Naive B cell (primary cell): ENCODE results near the gene KIFAP3. TPM values are rescaled to one million over a fixed set of nuclear protein-coding genes. Genes with fewer than 3 reads are reported as not detected.
"Not testable (repeated sequence)": the region's sequence is repeated elsewhere in the genome, so short reads cannot be mapped to it uniquely, and the experiment has no call there.

Experiments used
- ATAC-seq, 2 donors: fragments of 150-1000 bp; cut with Tn5 transposase; 2 replicates each; pipeline ENCODE4 v1.10.0; 2021; ENCODE audit warnings: low read depth in 2 of 2, mild to moderate bottlenecking in 2 of 2, moderate library complexity in 2 of 2
- DNase-seq: peaks from one replicate; pipeline ENCODE4 v3.0.0; 2022
- H3K27ac Mint-ChIP-seq, 6 donors: one replicate each; pipeline ENCODE4 v1.8.0; 2020 to 2022; ENCODE audit warnings: mild to moderate bottlenecking in 6 of 6, mixed read lengths in 6 of 6, moderate library complexity in 5 of 6, inconsistent platforms in 2 of 6
- H3K27me3 Mint-ChIP-seq, 3 donors: one replicate each; pipeline ENCODE4 v1.8.0; 2021 to 2022; ENCODE audit warnings: mixed read lengths in 3 of 3, mild to moderate bottlenecking in 1 of 3
- H3K36me3 Mint-ChIP-seq, 2 donors: one replicate each; pipeline ENCODE4 v1.8.0; 2020 to 2022; ENCODE audit warnings: mixed read lengths in 2 of 2, inconsistent platforms in 1 of 2, mild to moderate bottlenecking in 1 of 2
- H3K4me1 Mint-ChIP-seq, 3 donors: one replicate each; pipeline ENCODE4 v1.8.0; 2020 to 2022; ENCODE audit warnings: mixed read lengths in 3 of 3, inconsistent platforms in 1 of 3, mild to moderate bottlenecking in 1 of 3, moderate library complexity in 1 of 3
- H3K4me3 Mint-ChIP-seq, 8 donors: one replicate each; pipeline ENCODE4 v1.8.0; 2020 to 2022; ENCODE audit warnings: mild to moderate bottlenecking in 8 of 8, mixed read lengths in 8 of 8, moderate library complexity in 8 of 8, inconsistent platforms in 2 of 8
- H3K9me3 Mint-ChIP-seq, 7 donors: one replicate each; pipeline ENCODE4 v1.8.0; 2020 to 2022; ENCODE audit warnings: mixed read lengths in 7 of 7, mild to moderate bottlenecking in 5 of 7, inconsistent platforms in 2 of 7, moderate library complexity in 1 of 7
- polyA plus RNA-seq, 6 donors: library from polyadenylated mRNA; unstranded; fragments of 300-500 nt; fragmentation: Illumina TruSeq; gene quantifications; one replicate each; pipeline ENCODE4 v1.2.3, GENCODE V29; 2021; ENCODE audit warnings: low read depth in 6 of 6

KIFAP3 gene
- 1 to 10 TPM in 5 of 6 donors, under 1 TPM in 1; 0.47 to 9.1 (median 8.7) TPM for polyA plus RNA-seq

GRCh38 chr1:170074250-170075157, at the start of gene KIFAP3:
Gene KIFAP3, minus strand, starts transcription at chr1:170074695. Its CDS starts 228 bp downstream, at chr1:170074467.
- DNase-seq (peak; percentile 93), ATAC-seq (peak; percentile 90 to 93)
- H3K4me1 Mint-ChIP-seq = peaks cover 33 to 42% (median 42%) of the 10 kb centered on the region in 3 donors
- H3K4me3 Mint-ChIP-seq = peak within 1 kb of the TSS; percentile 76 to 97 (median 96)
- H3K36me3 Mint-ChIP-seq = peaks cover 11 to 12% of the 10 kb centered on the region in 2 donors
- H3K9me3 Mint-ChIP-seq = peaks cover 0 to 30% (median 15%) of the 10 kb centered on the region in 7 donors
- H3K27me3 Mint-ChIP-seq = peaks cover 0 to 7% (median 0%) of the 10 kb centered on the region in 3 donors
- peak within 1 kb of the TSS; percentile 90 to 98 (median 94) for H3K27ac Mint-ChIP-seq

DNA sequence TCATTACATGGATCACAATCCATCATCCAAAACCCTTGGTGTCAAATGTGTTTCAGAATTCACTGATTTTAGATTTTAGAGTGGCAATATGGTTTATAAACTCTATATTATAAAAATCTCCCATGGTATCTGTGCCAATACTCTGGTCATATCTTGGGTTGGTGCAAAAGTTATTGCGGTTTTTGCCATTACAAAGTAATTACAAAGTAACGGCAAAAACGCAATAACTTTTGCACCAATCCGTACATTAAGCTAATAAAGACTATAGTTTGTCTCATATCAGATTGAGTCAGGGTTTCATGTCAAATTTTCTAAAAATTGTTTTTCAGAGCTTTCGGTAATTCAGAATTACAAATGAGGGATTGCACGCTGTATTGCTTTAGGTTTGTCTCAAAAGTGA, 47.9 kb upstream of the KIFAP3 start:
- H3K4me3 Mint-ChIP-seq = no peak overlapping the region
- H3K4me1 Mint-ChIP-seq = no peaks in the 10 kb centered on the region
- ATAC-seq (no peak), DNase-seq (no peak)
- H3K9me3 Mint-ChIP-seq = peaks cover 3 to 18% (median 7%) of the 10 kb centered on the region in 7 donors
- no peak overlapping the region for H3K27ac Mint-ChIP-seq
- peaks cover 0 to 7% of the 10 kb centered on the region in 2 donors for H3K36me3 Mint-ChIP-seq
- H3K27me3 Mint-ChIP-seq = peaks cover 0 to 6% (median under 1%) of the 10 kb centered on the region in 3 donors

GRCh38 chr1:170114906-170115305, 40.4 kb upstream of the KIFAP3 start:
- H3K27me3 Mint-ChIP-seq = peaks cover 8 to 19% (median 13%) of the 10 kb centered on the region in 3 donors
- DNase-seq = no peak
- no peak overlapping the region for H3K27ac Mint-ChIP-seq

GRCh38 chr1:170113140-170113539, 38.6 kb upstream of the KIFAP3 start:
- Mint-ChIP-seq H3K9me3 (peaks cover 0 to 19% (median 7%) of the 10 kb centered on the region in 7 donors), H3K27me3 (peaks cover 8 to 15% (median 13%) of the 10 kb centered on the region in 3 donors)
- H3K4me1 Mint-ChIP-seq, DNase-seq, ATAC-seq, H3K36me3 Mint-ChIP-seq, H3K27ac Mint-ChIP-seq, H3K4me3 Mint-ChIP-seq: not testable (repeated sequence)

More at GRCh38 chr1:170114906-170115305, 40.4 kb upstream of the KIFAP3 start:
- no peak for ATAC-seq
- Mint-ChIP-seq H3K4me3 (no peak overlapping the region), H3K36me3 (no peaks in the 10 kb centered on the region), H3K4me1 (no peaks in the 10 kb centered on the region), H3K9me3 (peaks cover 0 to 19% (median 5%) of the 10 kb centered on the region in 7 donors)

DNA sequence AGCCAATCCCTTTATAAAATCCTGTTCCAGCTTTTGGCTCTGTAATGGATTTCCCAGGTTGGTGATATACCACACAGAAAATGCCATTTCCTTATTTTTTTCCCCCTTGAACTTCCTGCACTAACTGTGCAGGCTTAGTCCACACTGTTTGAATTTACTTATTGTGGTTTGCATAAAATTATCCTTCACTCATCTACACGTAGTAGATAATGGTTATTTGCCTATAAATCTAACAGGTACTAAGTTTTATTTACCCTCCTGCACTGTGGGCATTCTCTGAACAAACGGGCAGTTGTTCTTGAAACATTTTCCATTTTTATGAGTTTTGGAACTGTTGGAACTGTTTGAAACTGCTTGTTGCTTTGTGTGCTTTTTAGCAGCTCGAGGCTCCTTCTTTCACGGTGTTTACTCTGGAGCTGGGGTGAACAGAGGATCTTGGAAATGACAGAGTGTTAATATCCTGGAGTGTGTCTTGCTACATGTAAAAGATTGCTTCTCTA, 23.0 kb upstream of the KIFAP3 start:
- H3K9me3 Mint-ChIP-seq = peaks cover 1 to 15% (median 8%) of the 10 kb centered on the region in 7 donors

DNA sequence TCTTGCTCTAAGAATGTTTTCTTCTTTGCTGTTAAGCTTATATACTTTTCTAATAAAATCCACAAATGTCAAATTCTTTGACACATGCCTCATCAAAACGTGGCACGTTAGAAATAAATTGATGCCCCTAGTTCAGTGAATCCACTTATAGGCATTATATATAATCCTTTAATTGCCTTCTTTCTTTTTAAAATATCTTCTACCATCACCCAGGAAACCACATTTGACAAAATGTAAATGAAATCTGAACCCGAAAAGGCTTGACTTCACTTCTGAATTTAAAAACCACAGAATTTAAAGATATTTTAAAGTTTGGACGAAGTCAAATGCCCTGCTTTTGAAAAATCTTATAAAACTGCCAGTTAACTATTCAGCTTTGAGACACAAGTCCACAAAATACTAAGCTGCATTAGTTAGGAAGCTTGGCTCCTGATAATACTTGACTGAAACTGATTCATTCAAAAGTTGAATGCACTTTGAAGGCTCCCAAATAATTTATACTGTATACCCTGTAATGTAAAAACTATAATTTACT, 22.4 kb upstream of the KIFAP3 start:
- Mint-ChIP-seq H3K36me3 (peaks cover 0 to 11% of the 10 kb centered on the region in 2 donors), H3K27me3 (peaks cover 21 to 25% (median 23%) of the 10 kb centered on the region in 3 donors), H3K4me1 (no peaks in the 10 kb centered on the region), H3K9me3 (peaks cover 1 to 19% (median 8%) of the 10 kb centered on the region in 7 donors), H3K27ac (no peak overlapping the region), H3K4me3 (no peak overlapping the region)
- DNase-seq = no peak
- no peak for ATAC-seq

More for the DNA sequence above, 23.0 kb upstream of the KIFAP3 start:
- peaks cover 21 to 23% (median 23%) of the 10 kb centered on the region in 3 donors for H3K27me3 Mint-ChIP-seq
- ATAC-seq (no peak), DNase-seq (no peak)
- H3K4me1 Mint-ChIP-seq = no peaks in the 10 kb centered on the region
- H3K4me3 Mint-ChIP-seq = no peak overlapping the region
- no peak overlapping the region for H3K27ac Mint-ChIP-seq
- H3K36me3 Mint-ChIP-seq = peaks cover 0 to 11% of the 10 kb centered on the region in 2 donors

DNA sequence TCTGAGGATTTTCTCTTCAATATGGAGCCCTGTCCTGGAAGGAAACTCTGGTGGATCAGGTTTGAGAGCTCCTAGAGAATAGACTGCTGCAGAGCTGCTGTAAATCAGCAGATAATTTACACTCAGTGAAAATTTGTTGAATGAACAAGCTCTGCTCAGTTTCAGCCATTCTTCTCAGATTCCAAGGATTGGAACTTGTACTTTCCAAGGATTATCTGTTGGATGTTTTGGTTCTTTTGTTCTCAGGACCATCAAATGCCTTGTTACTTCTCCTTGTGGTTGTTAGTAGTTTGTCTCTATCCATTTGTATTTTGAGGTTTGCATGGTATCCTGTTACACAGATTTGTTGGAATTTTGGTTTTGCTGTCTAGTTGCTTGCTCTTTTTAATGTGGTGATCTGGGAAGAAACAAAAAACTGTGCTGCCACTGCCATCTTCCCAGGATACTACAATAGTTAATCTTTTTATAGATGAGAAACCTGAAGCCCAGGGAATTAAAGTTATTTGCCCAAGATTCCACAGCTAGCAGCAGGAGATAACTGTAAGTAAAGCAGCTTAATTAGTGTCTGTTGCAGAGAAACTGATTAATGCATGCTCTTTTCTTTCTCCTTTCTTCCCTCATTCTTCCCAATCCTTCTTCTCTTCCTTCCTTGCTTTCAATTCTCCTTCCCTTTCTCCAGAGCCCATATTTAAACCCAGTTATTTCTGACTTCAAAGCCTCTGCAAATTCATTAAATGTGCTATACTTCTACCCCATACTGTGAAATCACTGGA, 21.7 kb upstream of the KIFAP3 start:
- H3K4me1 Mint-ChIP-seq = no peaks in the 10 kb centered on the region
- H3K27ac Mint-ChIP-seq = peak overlapping the region in 1 of 6 donors; percentile 58
- peaks cover 5 to 22% (median 11%) of the 10 kb centered on the region in 7 donors for H3K9me3 Mint-ChIP-seq
- DNase-seq (no peak), ATAC-seq (no peak)
- H3K27me3 Mint-ChIP-seq = peaks cover 21 to 28% (median 23%) of the 10 kb centered on the region in 3 donors
- peaks cover 0 to 11% of the 10 kb centered on the region in 2 donors for H3K36me3 Mint-ChIP-seq
- H3K4me3 Mint-ChIP-seq = no peak overlapping the region

GRCh38 chr1:170094697-170095616, 20.5 kb upstream of the KIFAP3 start:
- H3K36me3 Mint-ChIP-seq, H3K4me3 Mint-ChIP-seq, DNase-seq, H3K4me1 Mint-ChIP-seq, ATAC-seq, H3K27ac Mint-ChIP-seq: not testable (repeated sequence)
- peaks cover 19 to 28% (median 20%) of the 10 kb centered on the region in 3 donors for H3K27me3 Mint-ChIP-seq
- H3K9me3 Mint-ChIP-seq = peaks cover 5 to 18% (median 11%) of the 10 kb centered on the region in 7 donors

- Mint-ChIP-seq H3K4me3 (no peak overlapping the region), H3K9me3 (peaks cover 0 to 2% (median under 1%) of the 10 kb centered on the region in 7 donors), H3K36me3 (no peaks in the 10 kb centered on the region), H3K27me3 (peaks cover 14 to 22% (median 20%) of the 10 kb centered on the region in 3 donors), H3K27ac (no peak overlapping the region), H3K4me1 (no peaks in the 10 kb centered on the region)
- no peak for ATAC-seq
- no peak for DNase-seq
These were observed 12.0 kb upstream of the KIFAP3 start for GRCh38 chr1:170086399-170087032.

- Mint-ChIP-seq H3K4me3 (no peak overlapping the region), H3K36me3 (no peaks in the 10 kb centered on the region), H3K27ac (no peak overlapping the region), H3K4me1 (no peaks in the 10 kb centered on the region), H3K9me3 (peaks cover 0 to 1% (median 0%) of the 10 kb centered on the region in 7 donors), H3K27me3 (peaks cover 14 to 26% (median 20%) of the 10 kb centered on the region in 3 donors)
- ATAC-seq = no peak
- DNase-seq = no peak
These were observed 10.6 kb upstream of the KIFAP3 start for GRCh38 chr1:170085091-170085490.

DNA sequence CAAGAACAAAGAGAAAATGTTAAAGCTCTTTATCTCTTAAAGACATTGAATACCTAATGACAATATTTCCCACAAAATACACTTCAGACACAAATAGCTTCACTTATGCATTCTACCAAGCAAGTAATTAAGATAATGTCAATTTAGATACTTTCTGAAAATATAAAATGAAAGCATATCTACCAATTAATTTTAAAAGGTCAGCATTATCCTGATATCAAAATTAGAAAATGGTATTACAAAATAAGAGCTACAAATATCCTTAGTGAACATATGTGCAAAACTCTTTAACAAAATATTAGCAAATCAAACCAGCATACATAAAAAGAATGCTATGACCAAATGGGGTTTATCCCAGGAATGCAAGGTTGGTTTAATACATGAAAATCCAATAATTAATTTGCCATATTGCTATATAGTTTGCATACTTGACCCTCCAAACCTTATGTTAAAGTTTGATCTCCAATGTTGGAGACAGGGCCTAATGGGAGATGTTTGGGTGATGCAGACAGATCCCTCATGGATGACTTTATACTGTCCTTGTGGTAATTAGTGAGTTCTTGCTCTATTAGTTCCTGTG, 4.2 kb upstream of the KIFAP3 start:
- Mint-ChIP-seq H3K9me3 (peaks cover 0 to 26% (median 14%) of the 10 kb centered on the region in 7 donors), H3K27me3 (peaks cover 5 to 15% (median 13%) of the 10 kb centered on the region in 3 donors), H3K36me3 (peaks cover 0 to 4% of the 10 kb centered on the region in 2 donors), H3K27ac (no peak overlapping the region), H3K4me3 (no peak overlapping the region), H3K4me1 (peaks cover 15 to 18% (median 17%) of the 10 kb centered on the region in 3 donors)
- no peak for DNase-seq
- ATAC-seq = no peak
